Measurements from ENCODE around the gene UBE2L3. TPM values are rescaled to one million over a fixed set of nuclear protein-coding genes. Genes with fewer than 3 reads are reported as not detected.

UBE2L3 gene
- 41.9 and 47.4 TPM in 2 replicates for total RNA-seq

DNA sequence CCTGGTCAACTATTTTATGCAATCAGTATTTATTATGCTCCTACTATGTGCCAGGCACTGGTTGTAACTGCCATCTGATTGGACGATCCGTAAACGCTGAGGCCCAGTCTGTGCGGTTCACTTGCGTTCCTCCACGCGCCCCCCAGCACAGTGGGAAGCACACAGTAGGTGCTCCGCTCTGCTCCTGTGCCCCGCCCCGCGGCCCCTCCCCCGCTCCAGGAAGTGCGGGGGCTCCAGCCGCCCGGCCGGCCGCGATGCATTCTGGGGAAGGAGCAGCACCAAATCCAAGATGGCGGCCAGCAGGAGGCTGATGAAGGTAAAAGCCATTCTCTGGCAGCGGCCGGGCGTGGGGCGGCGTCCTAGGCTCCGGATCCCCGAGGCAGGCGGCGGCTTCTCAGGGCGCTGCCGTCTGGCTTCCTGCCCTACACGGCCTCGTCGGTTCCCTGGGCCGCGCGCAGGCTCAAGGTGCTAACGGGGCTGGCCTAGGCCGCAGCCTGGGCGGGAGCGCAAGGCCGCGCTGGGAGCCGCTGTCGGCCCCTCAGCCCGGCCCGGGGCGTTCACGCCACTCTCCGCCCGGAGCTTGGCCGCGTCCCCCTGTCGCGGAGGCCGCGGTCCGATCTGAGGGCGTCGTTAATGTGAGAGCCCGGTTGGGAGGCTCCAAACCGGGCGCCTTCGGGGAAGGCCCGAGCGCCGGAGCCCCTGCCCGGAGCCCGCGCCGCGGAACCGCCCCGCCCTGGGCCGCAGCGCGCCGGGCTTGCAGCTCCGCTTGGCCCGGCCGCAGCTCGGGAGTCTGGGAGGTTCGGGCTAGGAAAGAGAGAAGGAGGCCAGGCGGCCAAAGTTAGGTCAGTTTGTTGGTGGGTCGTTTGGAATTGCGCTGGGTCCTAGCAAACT is at the start of gene UBE2L3:
Gene UBE2L3 (plus strand): TSS at position 259 of the 891 bp plus-strand sequence. CDS start 31 bp downstream, at position 290.

DNA sequence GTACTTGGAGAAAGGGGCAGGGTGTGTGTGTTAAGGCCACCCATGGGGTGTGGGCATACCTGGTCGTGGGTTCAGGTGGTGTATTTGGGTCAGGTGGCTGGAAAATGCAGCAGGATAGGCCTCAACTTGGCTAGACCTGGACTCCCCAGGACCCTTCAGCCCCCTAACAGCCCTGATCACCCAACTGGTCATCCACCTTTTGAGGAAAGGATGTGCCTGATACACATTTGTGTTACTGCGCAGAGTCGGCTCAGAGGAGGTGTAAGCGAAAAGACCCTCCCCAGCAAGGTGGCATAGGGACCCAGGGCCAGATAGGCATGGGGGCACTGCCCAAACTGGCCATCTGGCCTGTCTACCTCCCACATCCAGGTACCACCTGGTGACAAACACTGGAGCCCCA is 16.2 kb upstream of the UBE2L3 start, which contains the start of gene RIMBP3C:
Gene RIMBP3C (minus strand): TSS at position 101 of the 400 bp plus-strand sequence. CDS start 485 bp downstream, outside the sequence.

DNA sequence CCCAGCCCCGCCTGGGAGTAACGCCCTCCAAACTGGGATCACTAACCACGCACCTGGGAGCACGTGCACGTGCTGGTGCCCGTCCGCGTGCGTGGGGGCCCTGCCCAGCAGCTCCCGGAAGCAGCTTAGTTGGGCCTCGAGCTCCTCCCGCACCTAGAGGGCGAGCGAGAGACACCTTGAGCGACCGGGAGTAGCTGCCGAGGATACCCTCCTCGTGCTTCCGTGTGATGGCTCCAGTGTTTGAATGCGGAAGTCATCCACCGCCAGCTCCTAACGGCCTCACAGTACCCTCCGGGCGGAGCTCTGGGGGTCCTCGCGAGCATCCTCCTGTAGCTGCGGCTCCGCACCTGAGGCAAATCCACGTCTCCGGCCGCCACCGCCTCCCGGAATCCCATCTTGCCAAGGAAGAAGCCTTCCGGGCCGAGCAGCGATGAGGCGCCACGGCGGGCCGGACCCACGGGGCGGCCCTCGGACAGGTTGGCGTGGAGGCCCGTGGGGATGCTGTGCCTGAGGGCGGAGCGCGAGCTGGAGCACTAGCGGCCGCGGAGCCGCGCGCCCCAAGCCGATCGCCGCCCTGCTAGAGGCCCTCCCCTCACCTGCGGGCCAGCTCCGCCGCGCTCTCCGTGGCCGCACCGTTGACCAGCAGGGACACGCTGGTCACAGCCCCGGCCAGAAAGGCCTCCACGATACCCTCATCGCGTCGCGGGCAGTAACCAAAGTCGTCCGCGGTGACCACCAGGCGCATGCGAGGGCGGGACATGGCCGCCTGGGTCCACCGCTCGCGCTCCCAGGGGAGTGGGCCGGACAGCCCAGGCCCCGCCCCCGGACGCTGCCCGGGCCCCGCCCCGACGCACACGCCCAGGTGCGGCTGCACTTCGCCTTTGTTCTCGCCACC is 62.0 kb downstream of the UBE2L3 start, which contains the start of gene YDJC:
Gene YDJC (minus strand): TSS at position 768 of the 895 bp plus-strand sequence. CDS start 8 bp downstream, at position 760.

DNA sequence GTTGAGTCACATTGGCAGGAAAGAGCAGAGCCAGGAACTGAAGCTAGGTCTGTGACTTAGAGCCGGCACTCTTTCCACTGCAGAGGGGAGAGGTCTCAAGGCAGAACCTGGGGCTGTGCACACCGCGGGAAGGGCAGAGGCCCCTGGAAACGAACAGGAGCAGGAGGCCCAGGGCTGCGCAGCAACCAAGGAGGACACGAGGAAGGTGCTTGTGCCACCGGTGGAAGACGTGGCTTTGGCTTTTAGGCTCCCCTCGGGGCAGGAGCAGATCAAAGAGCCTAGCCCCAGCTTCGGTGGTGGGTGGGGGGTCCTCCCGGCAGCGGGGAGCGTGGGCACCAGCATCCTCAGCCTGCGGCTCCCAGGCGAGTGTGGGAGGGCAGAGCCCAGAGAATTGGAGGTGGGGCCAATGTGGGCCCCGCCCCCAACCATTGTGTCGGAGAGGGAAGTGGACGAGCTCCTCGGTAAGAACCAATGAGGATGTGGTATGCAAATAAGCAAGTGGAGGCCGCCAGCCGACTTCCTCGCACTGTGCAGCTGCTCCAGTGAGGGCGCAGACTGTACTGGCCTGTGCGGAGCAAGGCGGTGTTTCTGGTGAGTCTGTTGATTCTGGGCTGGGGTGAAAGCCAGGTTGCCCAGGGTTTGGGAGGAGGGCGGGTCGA is 64.9 kb downstream of the UBE2L3 start, which contains the start of gene CCDC116:
Gene CCDC116 (plus strand): TSS at position 524 of the 659 bp plus-strand sequence. CDS start 422 bp downstream, outside the sequence.

DNA sequence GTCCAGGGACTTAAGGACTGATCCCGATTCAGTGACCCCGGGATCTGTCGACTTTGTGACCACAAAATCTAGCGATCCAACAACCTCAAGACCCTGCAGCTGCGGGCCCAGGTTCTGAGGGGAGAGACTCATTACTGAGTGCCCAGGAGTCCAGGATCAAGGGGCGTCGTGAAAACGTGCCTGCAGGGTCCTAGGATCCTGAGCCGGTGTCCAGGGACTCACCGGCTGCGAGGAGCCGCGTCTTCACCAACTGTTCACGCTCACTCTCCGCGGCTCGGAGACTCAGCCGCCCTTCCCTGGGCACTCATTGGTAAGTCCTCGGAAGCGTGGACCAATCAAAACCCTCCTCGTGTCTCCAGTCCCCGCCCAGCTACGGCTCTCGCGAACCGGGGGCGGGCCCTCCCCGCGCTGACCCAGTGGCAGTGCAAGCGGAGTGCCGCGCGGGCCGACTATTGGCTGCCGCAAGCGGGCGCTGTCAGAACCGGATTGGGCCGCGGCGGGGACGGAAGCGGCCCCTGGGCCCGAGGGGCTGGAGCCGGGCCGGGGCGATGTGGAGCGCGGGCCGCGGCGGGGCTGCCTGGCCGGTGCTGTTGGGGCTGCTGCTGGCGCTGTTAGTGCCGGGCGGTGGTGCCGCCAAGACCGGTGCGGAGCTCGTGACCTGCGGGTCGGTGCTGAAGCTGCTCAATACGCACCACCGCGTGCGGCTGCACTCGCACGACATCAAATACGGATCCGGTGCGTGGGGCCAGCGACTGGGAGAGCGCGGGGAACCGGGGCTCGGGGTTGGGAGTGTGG is 74.5 kb downstream of the UBE2L3 start, which contains the start of gene SDF2L1:
Gene SDF2L1 (plus strand): TSS at position 514 of the 795 bp plus-strand sequence. CDS start 35 bp downstream, at position 549.

Other genes with a start within 250 kb of the UBE2L3 start
- not detected in 2 replicates for gene RIMBP3B, start 184.0 kb upstream of the UBE2L3 start, total RNA-seq
- 1.7 and 2.0 TPM in 2 replicates for gene HIC2, start 150.3 kb upstream of the UBE2L3 start, total RNA-seq
- 0.24 TPM in 1 of 2 replicates, not detected in the other for gene TMEM191C, start 100.3 kb upstream of the UBE2L3 start, total RNA-seq
- under 0.01 and 0.68 TPM in 2 replicates for gene RIMBP3C, start 16.3 kb upstream of the UBE2L3 start, total RNA-seq
- gene YDJC, start 62.3 kb downstream of the UBE2L3 start, total RNA-seq = 28.7 and 29.8 TPM in 2 replicates
- gene CCDC116, start 65.0 kb downstream of the UBE2L3 start, total RNA-seq = 0.19 and 0.34 TPM in 2 replicates
- 31.1 and 45.0 TPM in 2 replicates for gene SDF2L1, start 74.6 kb downstream of the UBE2L3 start, total RNA-seq
- gene PPIL2, start 98.3 kb downstream of the UBE2L3 start, total RNA-seq = 20.0 and 26.1 TPM in 2 replicates
- gene YPEL1, start 168.1 kb downstream of the UBE2L3 start, total RNA-seq = 0.39 and 4.9 TPM in 2 replicates